Measurements from ENCODE around the gene PLEK.

- TF ChIP-seq CTCF (IDR thresholded peaks at IDR 0.05), result no peak
- TF ChIP-seq POLR2A (IDR thresholded peaks at IDR 0.05), result no peak
These were observed 50.4 kb downstream of the PLEK start for GRCh38 chr2:68415521-68415920.
